ENCODE results near the gene RBM34.
"Not testable (repeated sequence)": the region's sequence is repeated elsewhere in the genome, so short reads cannot be mapped to it uniquely, and the experiment has no call there.

Gene RBM34

GRCh38 chr1:235097501-235097900 is 63.5 kb downstream of the RBM34 start:
- H2BK5ac ChIP-seq (ENCODE audit: low read depth, low read length, poor library complexity); H3K9ac ChIP-seq (ENCODE audit: low read length); H3K27me3 ChIP-seq (ENCODE audit: insufficient read depth, low read length); H4K12ac ChIP-seq (ENCODE audit: low read depth, low read length); H3K79me1 ChIP-seq (ENCODE audit: low read length); H3K18ac ChIP-seq (ENCODE audit: low read length); H2BK120ac ChIP-seq (ENCODE audit: insufficient read depth, low read length, poor library complexity); H4K8ac ChIP-seq (ENCODE audit: low read depth, low read length); DNase-seq; H3K9me3 ChIP-seq (ENCODE audit: insufficient read depth, low read depth, low read length); H3K27ac ChIP-seq (ENCODE audit: low read depth, low read length); H3K36me3 ChIP-seq (ENCODE audit: control insufficient read depth in 1 of 2, insufficient read depth in 2 of 2, low read length in 2 of 2); H2AFZ ChIP-seq (ENCODE audit: insufficient read depth, low read length, poor library complexity); H3K23ac ChIP-seq (ENCODE audit: low read length); H3K14ac ChIP-seq (ENCODE audit: low read length); H3K4me1 ChIP-seq (ENCODE audit: control insufficient read depth in 1 of 2, insufficient read depth in 2 of 2, low read length in 2 of 2); H2BK12ac ChIP-seq (ENCODE audit: low read length); H3K4ac ChIP-seq (ENCODE audit: low read depth, low read length); H2AK5ac ChIP-seq (ENCODE audit: low read length); H3K4me2 ChIP-seq (ENCODE audit: low read length); H3K4me3 ChIP-seq (ENCODE audit: low read depth, low read length); H4K91ac ChIP-seq (ENCODE audit: low read depth, low read length); H3K79me2 ChIP-seq (ENCODE audit: control insufficient read depth, insufficient read depth, low read length, poor library complexity): not testable (repeated sequence)
- no CpG with 5 or more reads among the region's 14 CpGs for WGBS (ENCODE audit: extremely low coverage, insufficient coverage, insufficient read length)

- no peak overlapping the region for H3K14ac ChIP-seq (ENCODE audit: low read length)
- no peak overlapping the region for H3K4ac ChIP-seq (ENCODE audit: low read depth, low read length)
- no peak overlapping the region for H2BK120ac ChIP-seq (ENCODE audit: insufficient read depth, low read length, poor library complexity)
- H3K36me3 ChIP-seq (ENCODE audit: control insufficient read depth in 1 of 2, insufficient read depth in 2 of 2, low read length in 2 of 2) = no peaks in the 10 kb centered on the region
- no peak overlapping the region for H2AK5ac ChIP-seq (ENCODE audit: low read length)
- H3K4me1 ChIP-seq (ENCODE audit: control insufficient read depth in 1 of 2, insufficient read depth in 2 of 2, low read length in 2 of 2) = peaks cover 7% of the 10 kb centered on the region in 2 experiments
- H3K27me3 ChIP-seq (ENCODE audit: insufficient read depth, low read length) = no peaks in the 10 kb centered on the region
- no peak overlapping the region for H2BK12ac ChIP-seq (ENCODE audit: low read length)
- H4K91ac ChIP-seq (ENCODE audit: low read depth, low read length) = no peak overlapping the region
- H4K12ac ChIP-seq (ENCODE audit: low read depth, low read length) = no peak overlapping the region
- H3K79me2 ChIP-seq (ENCODE audit: control insufficient read depth, insufficient read depth, low read length, poor library complexity) = no peaks in the 10 kb centered on the region
- H4K8ac ChIP-seq (ENCODE audit: low read depth, low read length) = no peak overlapping the region
- DNase-seq = no peak
- no peak overlapping the region for H3K4me2 ChIP-seq (ENCODE audit: low read length)
- no peaks in the 10 kb centered on the region for H3K9me3 ChIP-seq (ENCODE audit: insufficient read depth, low read depth, low read length)
- H2AFZ ChIP-seq (ENCODE audit: insufficient read depth, low read length, poor library complexity) = no peak overlapping the region
- no peak overlapping the region for H3K23ac ChIP-seq (ENCODE audit: low read length)
- no peak overlapping the region for H3K18ac ChIP-seq (ENCODE audit: low read length)
- H2BK5ac ChIP-seq (ENCODE audit: low read depth, low read length, poor library complexity) = no peak overlapping the region
- no peak overlapping the region for H3K4me3 ChIP-seq (ENCODE audit: low read depth, low read length)
- no peak overlapping the region for H3K27ac ChIP-seq (ENCODE audit: low read depth, low read length)
- no peak overlapping the region for H3K9ac ChIP-seq (ENCODE audit: low read length)
- peaks cover 6% of the 10 kb centered on the region for H3K79me1 ChIP-seq (ENCODE audit: low read length)
- no CpG with 5 or more reads among the region's 6 CpGs for WGBS (ENCODE audit: extremely low coverage, insufficient coverage, insufficient read length)
Measured at GRCh38 chr1:235095938-235096562, 65.0 kb downstream of the RBM34 start.

- no peaks in the 10 kb centered on the region for H3K27me3 ChIP-seq (ENCODE audit: insufficient read depth, low read length)
- peak; percentile 66 to 90 for DNase-seq
- no peak overlapping the region for H2AK5ac ChIP-seq (ENCODE audit: low read length)
- peak overlapping the region; percentile 46 for H3K4me2 ChIP-seq (ENCODE audit: low read length)
- no peak overlapping the region for H2BK12ac ChIP-seq (ENCODE audit: low read length)
- no peaks in the 10 kb centered on the region for H3K36me3 ChIP-seq (ENCODE audit: control insufficient read depth in 1 of 2, insufficient read depth in 2 of 2, low read length in 2 of 2)
- no peak overlapping the region for H3K4me3 ChIP-seq (ENCODE audit: low read depth, low read length)
- no peak overlapping the region for H3K9ac ChIP-seq (ENCODE audit: low read length)
- H2BK5ac ChIP-seq (ENCODE audit: low read depth, low read length, poor library complexity) = no peak overlapping the region
- no peak overlapping the region for H3K4ac ChIP-seq (ENCODE audit: low read depth, low read length)
- no peak overlapping the region for H4K12ac ChIP-seq (ENCODE audit: low read depth, low read length)
- H3K9me3 ChIP-seq (ENCODE audit: insufficient read depth, low read depth, low read length) = no peaks in the 10 kb centered on the region
- no peak overlapping the region for H3K18ac ChIP-seq (ENCODE audit: low read length)
- peaks cover 13 to 14% of the 10 kb centered on the region in 2 experiments for H3K4me1 ChIP-seq (ENCODE audit: control insufficient read depth in 1 of 2, insufficient read depth in 2 of 2, low read length in 2 of 2)
- H2AFZ ChIP-seq (ENCODE audit: insufficient read depth, low read length, poor library complexity) = no peak overlapping the region
- no peaks in the 10 kb centered on the region for H3K79me2 ChIP-seq (ENCODE audit: control insufficient read depth, insufficient read depth, low read length, poor library complexity)
- no peak overlapping the region for H3K14ac ChIP-seq (ENCODE audit: low read length)
- H3K79me1 ChIP-seq (ENCODE audit: low read length) = peaks cover 13% of the 10 kb centered on the region
- no peak overlapping the region for H3K23ac ChIP-seq (ENCODE audit: low read length)
- no peak overlapping the region for H2BK120ac ChIP-seq (ENCODE audit: insufficient read depth, low read length, poor library complexity)
- no peak overlapping the region for H4K91ac ChIP-seq (ENCODE audit: low read depth, low read length)
- WGBS (ENCODE audit: extremely low coverage, insufficient coverage, insufficient read length) = no CpG with 5 or more reads among the region's 24 CpGs
- no peak overlapping the region for H3K27ac ChIP-seq (ENCODE audit: low read depth, low read length)
- H4K8ac ChIP-seq (ENCODE audit: low read depth, low read length) = no peak overlapping the region
Measured at GRCh38 chr1:235093696-235094592, 67.1 kb downstream of the RBM34 start.

- peak overlapping the region; percentile 57 for H3K18ac ChIP-seq (ENCODE audit: low read length)
- H3K4me3 ChIP-seq (ENCODE audit: low read depth, low read length) = no peak overlapping the region
- no peaks in the 10 kb centered on the region for H3K9me3 ChIP-seq (ENCODE audit: insufficient read depth, low read depth, low read length)
- H3K27ac ChIP-seq (ENCODE audit: low read depth, low read length) = no peak overlapping the region
- H4K91ac ChIP-seq (ENCODE audit: low read depth, low read length) = peak overlapping the region; percentile 73
- H3K4me2 ChIP-seq (ENCODE audit: low read length) = peak overlapping the region; percentile 46
- H3K4ac ChIP-seq (ENCODE audit: low read depth, low read length) = no peak overlapping the region
- H4K12ac ChIP-seq (ENCODE audit: low read depth, low read length) = no peak overlapping the region
- peaks cover 13 to 14% of the 10 kb centered on the region in 2 experiments for H3K4me1 ChIP-seq (ENCODE audit: control insufficient read depth in 1 of 2, insufficient read depth in 2 of 2, low read length in 2 of 2)
- no peak overlapping the region for H2BK5ac ChIP-seq (ENCODE audit: low read depth, low read length, poor library complexity)
- peak overlapping the region; percentile 23 for H2AFZ ChIP-seq (ENCODE audit: insufficient read depth, low read length, poor library complexity)
- H3K79me2 ChIP-seq (ENCODE audit: control insufficient read depth, insufficient read depth, low read length, poor library complexity) = no peaks in the 10 kb centered on the region
- H3K14ac ChIP-seq (ENCODE audit: low read length) = peak overlapping the region; percentile 27
- H2BK120ac ChIP-seq (ENCODE audit: insufficient read depth, low read length, poor library complexity) = no peak overlapping the region
- H4K8ac ChIP-seq (ENCODE audit: low read depth, low read length) = peak overlapping the region; percentile 27
- no peak overlapping the region for H3K9ac ChIP-seq (ENCODE audit: low read length)
- no peaks in the 10 kb centered on the region for H3K36me3 ChIP-seq (ENCODE audit: control insufficient read depth in 1 of 2, insufficient read depth in 2 of 2, low read length in 2 of 2)
- peaks cover 13% of the 10 kb centered on the region for H3K79me1 ChIP-seq (ENCODE audit: low read length)
- DNase-seq = peak; percentile 56 to 59
- H3K27me3 ChIP-seq (ENCODE audit: insufficient read depth, low read length) = no peaks in the 10 kb centered on the region
- H3K23ac ChIP-seq (ENCODE audit: low read length) = no peak overlapping the region
- no CpG with 5 or more reads among the region's 27 CpGs for WGBS (ENCODE audit: extremely low coverage, insufficient coverage, insufficient read length)
- H2AK5ac ChIP-seq (ENCODE audit: low read length) = peak overlapping the region; percentile 76
- H2BK12ac ChIP-seq (ENCODE audit: low read length) = peak overlapping the region; percentile 82
Measured at GRCh38 chr1:235093013-235093695, 67.9 kb downstream of the RBM34 start.
